SK-N-SH (cell line): ENCODE measurements around the gene THOP1.

Experiments
- EP300 ChIP-seq, 2 experiments: IDR thresholded peaks; 2 replicates each; pipeline versions ENCODE4 v1.4.0 to v1.6.1; 2012; ENCODE audit warnings: borderline replicate concordance in 1 of 2, low read depth in 1 of 2, low read length in 1 of 2
- MEF2A ChIP-seq: IDR thresholded peaks from 2 replicates; pipeline ENCODE4 v1.4.0; 2012; ENCODE audit warnings: low read depth, borderline replicate concordance
- MXI1 ChIP-seq: IDR thresholded peaks from 2 replicates; pipeline ENCODE4 v1.6.1; 2012; ENCODE audit warnings: mild to moderate bottlenecking, low read depth, low read length, improper control_type of control experiment
- POLR2AphosphoS5 ChIP-seq: IDR thresholded peaks from 2 replicates; pipeline ENCODE4 v1.6.1; 2012; ENCODE audit warnings: low read depth, low read length
- RFX5 ChIP-seq: IDR thresholded peaks from 2 replicates; pipeline ENCODE4 v1.6.1; 2012; ENCODE audit warnings: mild to moderate bottlenecking, improper control_type of control experiment, low read length
- SIN3A ChIP-seq: IDR thresholded peaks from 2 replicates; pipeline ENCODE4 v1.6.1; 2012; ENCODE audit warnings: low read depth, mild to moderate bottlenecking, low read length, moderate library complexity, borderline replicate concordance
- SMC3 ChIP-seq: IDR thresholded peaks from 2 replicates; pipeline ENCODE4 v1.6.1; 2012; ENCODE audit warnings: low read depth, low read length, improper control_type of control experiment
- TF ChIP-seq, protein P1 (sequence below): fragments of 200-600 bp; sonication (generic); IDR thresholded peaks from 2 replicates; pipeline ENCODE4 v1.6.1; 2017; ENCODE audit warnings: antibody characterized with exemption, mild to moderate bottlenecking, moderate library complexity
- TF ChIP-seq, protein P2 (sequence below): IDR thresholded peaks from 2 replicates; pipeline ENCODE4 v1.4.0; 2012; ENCODE audit warnings: low read depth

DNA sequence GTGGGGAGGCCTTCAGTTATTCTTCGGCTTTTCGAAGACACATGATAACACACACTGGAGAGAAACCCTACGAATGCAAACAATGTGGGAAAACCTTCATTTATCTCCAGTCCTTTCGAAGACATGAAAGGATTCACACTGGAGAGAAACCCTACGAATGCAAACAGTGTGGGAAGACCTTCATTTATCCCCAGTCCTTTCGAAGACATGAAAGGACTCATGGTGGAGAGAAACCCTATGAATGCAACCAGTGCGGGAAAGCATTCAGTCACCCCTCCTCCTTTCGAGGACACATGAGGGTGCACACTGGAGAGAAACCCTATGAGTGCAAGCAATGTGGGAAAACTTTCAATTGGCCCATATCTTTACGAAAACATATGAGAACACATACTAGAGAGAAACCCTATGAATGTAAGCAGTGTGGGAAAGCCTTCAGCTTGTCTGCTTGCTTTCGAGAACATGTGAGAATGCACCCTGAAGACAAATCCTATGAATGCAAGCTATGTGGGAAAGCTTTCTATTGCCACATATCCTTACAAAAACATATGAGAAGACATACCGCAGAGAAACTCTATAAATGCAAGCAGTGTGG is 67.8 kb downstream of the THOP1 start:
- TF ChIP-seq, protein P1, sequence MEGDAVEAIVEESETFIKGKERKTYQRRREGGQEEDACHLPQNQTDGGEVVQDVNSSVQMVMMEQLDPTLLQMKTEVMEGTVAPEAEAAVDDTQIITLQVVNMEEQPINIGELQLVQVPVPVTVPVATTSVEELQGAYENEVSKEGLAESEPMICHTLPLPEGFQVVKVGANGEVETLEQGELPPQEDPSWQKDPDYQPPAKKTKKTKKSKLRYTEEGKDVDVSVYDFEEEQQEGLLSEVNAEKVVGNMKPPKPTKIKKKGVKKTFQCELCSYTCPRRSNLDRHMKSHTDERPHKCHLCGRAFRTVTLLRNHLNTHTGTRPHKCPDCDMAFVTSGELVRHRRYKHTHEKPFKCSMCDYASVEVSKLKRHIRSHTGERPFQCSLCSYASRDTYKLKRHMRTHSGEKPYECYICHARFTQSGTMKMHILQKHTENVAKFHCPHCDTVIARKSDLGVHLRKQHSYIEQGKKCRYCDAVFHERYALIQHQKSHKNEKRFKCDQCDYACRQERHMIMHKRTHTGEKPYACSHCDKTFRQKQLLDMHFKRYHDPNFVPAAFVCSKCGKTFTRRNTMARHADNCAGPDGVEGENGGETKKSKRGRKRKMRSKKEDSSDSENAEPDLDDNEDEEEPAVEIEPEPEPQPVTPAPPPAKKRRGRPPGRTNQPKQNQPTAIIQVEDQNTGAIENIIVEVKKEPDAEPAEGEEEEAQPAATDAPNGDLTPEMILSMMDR: no peak
- TF ChIP-seq, protein P2, sequence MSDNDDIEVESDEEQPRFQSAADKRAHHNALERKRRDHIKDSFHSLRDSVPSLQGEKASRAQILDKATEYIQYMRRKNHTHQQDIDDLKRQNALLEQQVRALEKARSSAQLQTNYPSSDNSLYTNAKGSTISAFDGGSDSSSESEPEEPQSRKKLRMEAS: no peak
- no peak for TF ChIP-seq RFX5
- TF ChIP-seq MEF2A: no peak
- no peak for TF ChIP-seq SIN3A
- no peak for TF ChIP-seq MXI1
- TF ChIP-seq POLR2AphosphoS5: no peak
- no peak for TF ChIP-seq EP300 (IDR thresholded peaks at IDR 0.05; ENCODE audit: borderline replicate concordance in 1 of 2, low read depth in 1 of 2, low read length in 1 of 2)
- TF ChIP-seq SMC3: no peak
